T-helper 2 cell treated with Interferon-gamma antibody and Interleukin-4, amounts not matched to agents 100 ng/mL and 5 ng/mL, for 36 hours (primary cell): ENCODE results near the gene ATPAF2. TPM values are rescaled to one million over a fixed set of nuclear protein-coding genes. Genes with fewer than 3 reads are reported as not detected.

ENCODE experiments used
- intact Hi-C: fragments of 100-400 bp; cut with micrococcal nuclease; formaldehyde crosslinking; loops from one replicate; pipeline ENCODE4 v1.15.1; 2023
- total RNA-seq: library from RNA; stranded (reverse); gene quantifications from 2 replicates; pipeline ENCODE4 v1.2.3, GENCODE V29; 2022

The ATPAF2 gene
- total RNA-seq, 1 donor from 2014 or later = 27.7 TPM

- intact Hi-C loops = no loop called here
These were observed 51.1 kb downstream of the ATPAF2 start for GRCh38 chr17:17987901-17988300.

GRCh38 chr17:17987187-17987896 is 51.6 kb downstream of the ATPAF2 start:
- intact Hi-C loops = no loop called here

GRCh38 chr17:17985555-17985954 is 53.4 kb downstream of the ATPAF2 start:
- intact Hi-C loops = no loop called here

GRCh38 chr17:17985153-17985552 is 53.8 kb downstream of the ATPAF2 start:
- intact Hi-C loops = no loop called here

GRCh38 chr17:17983776-17984175 is 55.2 kb downstream of the ATPAF2 start:
- intact Hi-C loops = no loop called here

- intact Hi-C loops = no loop called here
These were observed 55.6 kb downstream of the ATPAF2 start for GRCh38 chr17:17983376-17983775.

GRCh38 chr17:17982801-17983200 is 56.2 kb downstream of the ATPAF2 start:
- intact Hi-C loops = no loop called here

- intact Hi-C loops = no loop called here
These were observed 57.6 kb downstream of the ATPAF2 start for GRCh38 chr17:17981330-17981729.

GRCh38 chr17:17979778-17980177 is 59.2 kb downstream of the ATPAF2 start:
- intact Hi-C loops = loop anchor here (10.0 kb wide), 1 partner anchor 505 kb away; the partner anchor contains the start of gene MED9

GRCh38 chr17:17978481-17979424 is 60.2 kb downstream of the ATPAF2 start:
- intact Hi-C loops = loop anchor here (10.0 kb wide), 1 partner anchor 504 kb away; the partner anchor contains the start of gene MED9

GRCh38 chr17:17976931-17977570 is 61.9 kb downstream of the ATPAF2 start:
- intact Hi-C loops = loop anchor here (10.0 kb wide), 1 partner anchor 502 kb away; the partner anchor contains the start of gene MED9

- intact Hi-C loops = loop anchor here (10.0 kb wide), 1 partner anchor 501 kb away; the partner anchor contains the start of gene MED9
These were observed 63.5 kb downstream of the ATPAF2 start for GRCh38 chr17:17975436-17975835.

- intact Hi-C loops = loop anchor here (1.0 to 10.0 kb wide), 9 partner anchors 14 to 498 kb away; partner anchors contain the start of genes ALKBH5, ATPAF2, GID4 and MED9
These were observed 66.1 kb downstream of the ATPAF2 start for GRCh38 chr17:17972952-17973254.

- intact Hi-C loops = loop anchor here (1.0 to 10.0 kb wide), 9 partner anchors 13 to 498 kb away; partner anchors contain the start of genes ALKBH5, ATPAF2, GID4 and MED9
These were observed 66.6 kb downstream of the ATPAF2 start, which contains the start of the genes DRC3 and TOM1L2 for GRCh38 chr17:17972126-17972951. TSS of gene DRC3 (plus strand) at chr17:17972862. CDS start at chr17:17977599, 4,737 bp downstream. TSS of gene TOM1L2 (minus strand) at chr17:17972400. CDS start at chr17:17972313, 87 bp downstream.

GRCh38 chr17:17971431-17972125 is 67.4 kb downstream of the ATPAF2 start:
- intact Hi-C loops = loop anchor here (1.0 to 10.0 kb wide), 9 partner anchors 12 to 497 kb away; partner anchors contain the start of genes ALKBH5, ATPAF2, GID4 and MED9

GRCh38 chr17:17970699-17971430 is 68.1 kb downstream of the ATPAF2 start:
- intact Hi-C loops = loop anchor here (5.0 to 10.0 kb wide), 3 partner anchors 119 to 496 kb away; partner anchors contain the start of genes MED9 and RAI1
